ENCODE data around the gene ARHGEF28.

Gene ARHGEF28

GRCh38 chr5:73670731-73671130, 44.7 kb downstream of the ARHGEF28 start:
- Mint-ChIP-seq H3K9me3 (no peaks in the 10 kb centered on the region), H3K4me1 (no peaks in the 10 kb centered on the region), H3K4me3 (no peak overlapping the region), H3K36me3 (ENCODE audit: low read depth) (no peaks in the 10 kb centered on the region), H3K27ac (no peak overlapping the region), H3K27me3 (ENCODE audit: low read depth, poor library complexity) (peaks cover 17% of the 10 kb centered on the region)
- DNase-seq: no peak
- TF ChIP-seq CTCF (IDR thresholded peaks at IDR 0.05): no peak

GRCh38 chr5:73672132-73672531, 46.1 kb downstream of the ARHGEF28 start:
- no peaks in the 10 kb centered on the region for H3K9me3 Mint-ChIP-seq
- H3K27ac Mint-ChIP-seq: no peak overlapping the region
- no peak overlapping the region for H3K4me3 Mint-ChIP-seq
- no peaks in the 10 kb centered on the region for H3K36me3 Mint-ChIP-seq (ENCODE audit: low read depth)
- H3K27me3 Mint-ChIP-seq (ENCODE audit: low read depth, poor library complexity): peaks cover 19% of the 10 kb centered on the region
- TF ChIP-seq CTCF (IDR thresholded peaks at IDR 0.05): no peak
- no peak for DNase-seq
- H3K4me1 Mint-ChIP-seq: no peaks in the 10 kb centered on the region

- peaks cover 8% of the 10 kb centered on the region for H3K27me3 Mint-ChIP-seq (ENCODE audit: low read depth, poor library complexity)
- H3K36me3 Mint-ChIP-seq (ENCODE audit: low read depth): no peaks in the 10 kb centered on the region
- H3K27ac Mint-ChIP-seq: no peak overlapping the region
- H3K9me3 Mint-ChIP-seq: no peaks in the 10 kb centered on the region
- H3K4me3 Mint-ChIP-seq: no peak overlapping the region
- H3K4me1 Mint-ChIP-seq: no peaks in the 10 kb centered on the region
- TF ChIP-seq CTCF (IDR thresholded peaks at IDR 0.05): no peak
- DNase-seq: no peak
These were observed 47.2 kb downstream of the ARHGEF28 start for GRCh38 chr5:73673161-73673591.

GRCh38 chr5:73674669-73675004, 48.6 kb downstream of the ARHGEF28 start:
- H3K27me3 Mint-ChIP-seq (ENCODE audit: low read depth, poor library complexity): peaks cover 7% of the 10 kb centered on the region
- H3K4me1 Mint-ChIP-seq: no peaks in the 10 kb centered on the region
- no peaks in the 10 kb centered on the region for H3K36me3 Mint-ChIP-seq (ENCODE audit: low read depth)
- H3K9me3 Mint-ChIP-seq: no peaks in the 10 kb centered on the region
- H3K27ac Mint-ChIP-seq: no peak overlapping the region
- no peak for DNase-seq
- no peak overlapping the region for H3K4me3 Mint-ChIP-seq
- no peak for TF ChIP-seq CTCF (IDR thresholded peaks at IDR 0.05)

GRCh38 chr5:73678322-73678740, 52.3 kb downstream of the ARHGEF28 start:
- no peak for TF ChIP-seq CTCF (IDR thresholded peaks at IDR 0.05)
- Mint-ChIP-seq H3K36me3 (ENCODE audit: low read depth) (no peaks in the 10 kb centered on the region), H3K4me3 (no peak overlapping the region), H3K27ac (no peak overlapping the region), H3K9me3 (no peaks in the 10 kb centered on the region), H3K27me3 (ENCODE audit: low read depth, poor library complexity) (peaks cover 14% of the 10 kb centered on the region), H3K4me1 (no peaks in the 10 kb centered on the region)
- DNase-seq: no peak

- no peaks in the 10 kb centered on the region for H3K4me1 Mint-ChIP-seq
- no peak for TF ChIP-seq CTCF (IDR thresholded peaks at IDR 0.05)
- no peak for DNase-seq
- no peak overlapping the region for H3K4me3 Mint-ChIP-seq
- H3K27me3 Mint-ChIP-seq (ENCODE audit: low read depth, poor library complexity): peaks cover 14% of the 10 kb centered on the region
- H3K9me3 Mint-ChIP-seq: no peaks in the 10 kb centered on the region
- no peaks in the 10 kb centered on the region for H3K36me3 Mint-ChIP-seq (ENCODE audit: low read depth)
- H3K27ac Mint-ChIP-seq: no peak overlapping the region
These were observed 52.8 kb downstream of the ARHGEF28 start for GRCh38 chr5:73678807-73679206.
